Measurements from ENCODE around the gene SYT1.

SYT1 gene

DNA sequence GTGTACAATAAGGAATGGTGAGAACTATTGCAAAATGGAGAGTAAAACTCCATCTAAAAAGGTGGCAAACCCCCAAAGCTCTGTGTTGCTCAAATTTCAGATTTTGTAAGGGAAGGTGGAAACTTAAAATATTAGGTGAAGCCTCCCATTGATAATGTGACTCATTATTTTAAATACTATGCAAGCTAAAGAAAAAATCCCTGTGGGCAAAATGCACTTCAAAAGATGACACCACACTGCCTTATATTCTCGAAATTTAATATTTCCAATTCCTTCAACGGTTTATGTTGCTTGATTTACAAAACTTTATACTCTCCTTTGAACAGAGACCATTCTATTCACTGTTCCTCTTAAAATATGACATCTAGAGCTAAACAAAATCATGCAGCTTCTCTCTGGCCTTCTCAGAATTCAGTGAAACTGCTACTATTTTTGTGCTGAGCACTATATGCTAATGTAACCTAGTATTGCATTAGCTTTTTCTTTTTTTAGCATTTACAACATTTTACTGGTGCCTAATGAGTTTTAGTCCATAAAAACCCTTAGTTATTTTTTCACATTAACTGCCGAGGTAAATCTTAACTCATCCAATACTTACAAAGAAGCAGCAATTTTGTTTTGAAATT, 297.7 kb downstream of the SYT1 start (continued):
- TF ChIP-seq, protein P1, sequence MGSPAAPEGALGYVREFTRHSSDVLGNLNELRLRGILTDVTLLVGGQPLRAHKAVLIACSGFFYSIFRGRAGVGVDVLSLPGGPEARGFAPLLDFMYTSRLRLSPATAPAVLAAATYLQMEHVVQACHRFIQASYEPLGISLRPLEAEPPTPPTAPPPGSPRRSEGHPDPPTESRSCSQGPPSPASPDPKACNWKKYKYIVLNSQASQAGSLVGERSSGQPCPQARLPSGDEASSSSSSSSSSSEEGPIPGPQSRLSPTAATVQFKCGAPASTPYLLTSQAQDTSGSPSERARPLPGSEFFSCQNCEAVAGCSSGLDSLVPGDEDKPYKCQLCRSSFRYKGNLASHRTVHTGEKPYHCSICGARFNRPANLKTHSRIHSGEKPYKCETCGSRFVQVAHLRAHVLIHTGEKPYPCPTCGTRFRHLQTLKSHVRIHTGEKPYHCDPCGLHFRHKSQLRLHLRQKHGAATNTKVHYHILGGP (tag by site-specific recombination; IDR thresholded peaks at IDR 0.05), result no peak

DNA sequence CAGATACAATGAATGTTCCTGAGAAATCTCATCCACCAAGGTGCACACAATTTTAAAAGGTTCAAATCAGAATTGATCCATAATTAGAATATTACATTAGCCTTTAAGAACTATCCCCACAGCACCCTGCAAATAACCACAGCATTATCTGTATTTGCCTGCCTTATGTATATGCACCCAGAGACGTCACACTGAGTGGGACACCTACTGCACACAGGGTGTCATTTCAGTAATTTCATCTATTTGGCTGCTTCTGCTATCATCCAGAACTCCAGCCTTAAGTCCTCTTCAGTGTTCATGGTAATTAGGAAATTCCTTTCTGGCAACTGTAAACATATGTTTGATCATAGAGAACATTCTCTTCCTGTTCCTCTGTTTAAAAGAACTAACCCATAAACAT, 298.4 kb downstream of the SYT1 start:
- TF ChIP-seq ZNF324 (tag by site-specific recombination; IDR thresholded peaks at IDR 0.05), result no peak
- Histone ChIP-seq H3K4me3 (ENCODE audit: low read depth, low read length) (no peak overlapping the region), H3K27ac (ENCODE audit: extremely low read depth, low read depth, low read length) (no peak overlapping the region), H3K4me1 (ENCODE audit: control insufficient read depth, insufficient read depth, low read length) (no peaks in the 10 kb centered on the region), H3K9me3 (ENCODE audit: control insufficient read depth, insufficient read depth, low read depth, low read length) (no peaks in the 10 kb centered on the region), H3K36me3 (ENCODE audit: control insufficient read depth in 2 of 2, insufficient read depth in 1 of 2, low read length in 2 of 2) (no peaks in the 10 kb centered on the region)
- ChIA-PET CTCF (no interaction called here), POLR2A (no interaction called here)

DNA sequence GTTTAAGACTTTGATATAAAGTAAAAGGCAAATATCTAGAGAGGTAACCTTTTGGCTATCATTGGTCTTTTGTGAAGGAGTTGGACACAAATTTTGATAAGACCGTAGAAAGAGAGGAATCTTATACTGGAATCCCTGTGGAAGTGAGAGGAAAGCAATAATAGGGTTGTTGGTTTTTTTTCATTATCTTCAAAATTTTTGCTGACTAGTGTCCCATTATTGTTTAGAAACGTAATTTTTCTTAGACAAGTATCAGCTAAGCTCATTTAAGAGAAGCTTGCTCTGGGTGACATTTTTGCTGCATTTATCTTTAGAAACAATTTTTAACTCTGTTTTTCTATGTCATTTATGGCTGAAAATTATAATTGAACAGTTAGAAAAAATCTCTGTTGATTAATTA, 300.3 kb downstream of the SYT1 start:
- ChIA-PET CTCF (no interaction called here), POLR2A (no interaction called here)
- H3K9me3 ChIP-seq (ENCODE audit: control insufficient read depth, insufficient read depth, low read depth, low read length), result no peaks in the 10 kb centered on the region
- no peak overlapping the region for H3K27ac ChIP-seq (ENCODE audit: extremely low read depth, low read depth, low read length)
- H3K4me1 ChIP-seq (ENCODE audit: control insufficient read depth, insufficient read depth, low read length), result no peaks in the 10 kb centered on the region
- no peaks in the 10 kb centered on the region for H3K36me3 ChIP-seq (ENCODE audit: control insufficient read depth in 2 of 2, insufficient read depth in 1 of 2, low read length in 2 of 2)
- TF ChIP-seq, protein P2, sequence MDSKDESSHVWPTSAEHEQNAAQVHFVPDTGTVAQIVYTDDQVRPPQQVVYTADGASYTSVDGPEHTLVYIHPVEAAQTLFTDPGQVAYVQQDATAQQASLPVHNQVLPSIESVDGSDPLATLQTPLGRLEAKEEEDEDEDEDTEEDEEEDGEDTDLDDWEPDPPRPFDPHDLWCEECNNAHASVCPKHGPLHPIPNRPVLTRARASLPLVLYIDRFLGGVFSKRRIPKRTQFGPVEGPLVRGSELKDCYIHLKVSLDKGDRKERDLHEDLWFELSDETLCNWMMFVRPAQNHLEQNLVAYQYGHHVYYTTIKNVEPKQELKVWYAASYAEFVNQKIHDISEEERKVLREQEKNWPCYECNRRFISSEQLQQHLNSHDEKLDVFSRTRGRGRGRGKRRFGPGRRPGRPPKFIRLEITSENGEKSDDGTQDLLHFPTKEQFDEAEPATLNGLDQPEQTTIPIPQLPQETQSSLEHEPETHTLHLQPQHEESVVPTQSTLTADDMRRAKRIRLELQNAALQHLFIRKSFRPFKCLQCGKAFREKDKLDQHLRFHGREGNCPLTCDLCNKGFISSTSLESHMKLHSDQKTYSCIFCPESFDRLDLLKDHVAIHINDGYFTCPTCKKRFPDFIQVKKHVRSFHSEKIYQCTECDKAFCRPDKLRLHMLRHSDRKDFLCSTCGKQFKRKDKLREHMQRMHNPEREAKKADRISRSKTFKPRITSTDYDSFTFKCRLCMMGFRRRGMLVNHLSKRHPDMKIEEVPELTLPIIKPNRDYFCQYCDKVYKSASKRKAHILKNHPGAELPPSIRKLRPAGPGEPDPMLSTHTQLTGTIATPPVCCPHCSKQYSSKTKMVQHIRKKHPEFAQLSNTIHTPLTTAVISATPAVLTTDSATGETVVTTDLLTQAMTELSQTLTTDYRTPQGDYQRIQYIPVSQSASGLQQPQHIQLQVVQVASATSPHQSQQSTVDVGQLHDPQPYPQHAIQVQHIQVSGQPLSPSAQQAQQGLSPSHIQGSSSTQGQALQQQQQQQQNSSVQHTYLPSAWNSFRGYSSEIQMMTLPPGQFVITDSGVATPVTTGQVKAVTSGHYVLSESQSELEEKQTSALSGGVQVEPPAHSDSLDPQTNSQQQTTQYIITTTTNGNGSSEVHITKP (tag by site-specific recombination; IDR thresholded peaks at IDR 0.05), result no peak
- TF ChIP-seq ZNF529 (tag by site-specific recombination; IDR thresholded peaks at IDR 0.05; ENCODE audit: insufficient replicate concordance), result no peak
- no peak for TF ChIP-seq ZFP69B (tag by site-specific recombination; IDR thresholded peaks at IDR 0.05)
- no peak for TF ChIP-seq GLI4 (tag by site-specific recombination; IDR thresholded peaks at IDR 0.05)
- TF ChIP-seq, protein P3, sequence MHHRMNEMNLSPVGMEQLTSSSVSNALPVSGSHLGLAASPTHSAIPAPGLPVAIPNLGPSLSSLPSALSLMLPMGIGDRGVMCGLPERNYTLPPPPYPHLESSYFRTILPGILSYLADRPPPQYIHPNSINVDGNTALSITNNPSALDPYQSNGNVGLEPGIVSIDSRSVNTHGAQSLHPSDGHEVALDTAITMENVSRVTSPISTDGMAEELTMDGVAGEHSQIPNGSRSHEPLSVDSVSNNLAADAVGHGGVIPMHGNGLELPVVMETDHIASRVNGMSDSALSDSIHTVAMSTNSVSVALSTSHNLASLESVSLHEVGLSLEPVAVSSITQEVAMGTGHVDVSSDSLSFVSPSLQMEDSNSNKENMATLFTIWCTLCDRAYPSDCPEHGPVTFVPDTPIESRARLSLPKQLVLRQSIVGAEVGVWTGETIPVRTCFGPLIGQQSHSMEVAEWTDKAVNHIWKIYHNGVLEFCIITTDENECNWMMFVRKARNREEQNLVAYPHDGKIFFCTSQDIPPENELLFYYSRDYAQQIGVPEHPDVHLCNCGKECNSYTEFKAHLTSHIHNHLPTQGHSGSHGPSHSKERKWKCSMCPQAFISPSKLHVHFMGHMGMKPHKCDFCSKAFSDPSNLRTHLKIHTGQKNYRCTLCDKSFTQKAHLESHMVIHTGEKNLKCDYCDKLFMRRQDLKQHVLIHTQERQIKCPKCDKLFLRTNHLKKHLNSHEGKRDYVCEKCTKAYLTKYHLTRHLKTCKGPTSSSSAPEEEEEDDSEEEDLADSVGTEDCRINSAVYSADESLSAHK (tag by site-specific recombination; IDR thresholded peaks at IDR 0.05), result no peak
- no peak for TF ChIP-seq ZNF23 (tag by site-specific recombination; IDR thresholded peaks at IDR 0.05; ENCODE audit: borderline replicate concordance)
- TF ChIP-seq ZNF311 (tag by site-specific recombination; IDR thresholded peaks at IDR 0.05; ENCODE audit: borderline replicate concordance), result no peak
- TF ChIP-seq ZEB2 (tag by site-specific recombination; IDR thresholded peaks at IDR 0.05), result no peak
- no peak for TF ChIP-seq WT1 (tag by site-specific recombination; IDR thresholded peaks at IDR 0.05)
- TF ChIP-seq, protein P4, sequence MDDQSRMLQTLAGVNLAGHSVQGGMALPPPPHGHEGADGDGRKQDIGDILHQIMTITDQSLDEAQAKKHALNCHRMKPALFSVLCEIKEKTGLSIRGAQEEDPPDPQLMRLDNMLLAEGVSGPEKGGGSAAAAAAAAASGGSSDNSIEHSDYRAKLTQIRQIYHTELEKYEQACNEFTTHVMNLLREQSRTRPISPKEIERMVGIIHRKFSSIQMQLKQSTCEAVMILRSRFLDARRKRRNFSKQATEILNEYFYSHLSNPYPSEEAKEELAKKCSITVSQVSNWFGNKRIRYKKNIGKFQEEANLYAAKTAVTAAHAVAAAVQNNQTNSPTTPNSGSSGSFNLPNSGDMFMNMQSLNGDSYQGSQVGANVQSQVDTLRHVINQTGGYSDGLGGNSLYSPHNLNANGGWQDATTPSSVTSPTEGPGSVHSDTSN (CRISPR knock-in tag; IDR thresholded peaks at IDR 0.05), result no peak
- TF ChIP-seq, protein P5, sequence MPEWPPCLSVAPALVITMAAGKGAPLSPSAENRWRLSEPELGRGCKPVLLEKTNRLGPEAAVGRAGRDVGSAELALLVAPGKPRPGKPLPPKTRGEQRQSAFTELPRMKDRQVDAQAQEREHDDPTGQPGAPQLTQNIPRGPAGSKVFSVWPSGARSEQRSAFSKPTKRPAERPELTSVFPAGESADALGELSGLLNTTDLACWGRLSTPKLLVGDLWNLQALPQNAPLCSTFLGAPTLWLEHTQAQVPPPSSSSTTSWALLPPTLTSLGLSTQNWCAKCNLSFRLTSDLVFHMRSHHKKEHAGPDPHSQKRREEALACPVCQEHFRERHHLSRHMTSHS (tag by site-specific recombination; IDR thresholded peaks at IDR 0.05), result no peak
- TF ChIP-seq, protein P6, sequence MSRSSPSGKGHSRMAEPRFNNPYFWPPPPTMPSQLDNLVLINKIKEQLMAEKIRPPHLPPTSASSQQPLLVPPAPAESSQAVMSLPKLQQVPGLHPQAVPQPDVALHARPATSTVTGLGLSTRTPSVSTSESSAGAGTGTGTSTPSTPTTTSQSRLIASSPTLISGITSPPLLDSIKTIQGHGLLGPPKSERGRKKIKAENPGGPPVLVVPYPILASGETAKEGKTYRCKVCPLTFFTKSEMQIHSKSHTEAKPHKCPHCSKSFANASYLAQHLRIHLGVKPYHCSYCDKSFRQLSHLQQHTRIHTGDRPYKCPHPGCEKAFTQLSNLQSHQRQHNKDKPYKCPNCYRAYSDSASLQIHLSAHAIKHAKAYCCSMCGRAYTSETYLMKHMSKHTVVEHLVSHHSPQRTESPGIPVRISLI (tag by site-specific recombination; IDR thresholded peaks at IDR 0.05), result no peak
- TF ChIP-seq SCRT2 (tag by site-specific recombination; IDR thresholded peaks at IDR 0.05), result no peak
- TF ChIP-seq ZNF521 (tag by site-specific recombination; IDR thresholded peaks at IDR 0.05), result no peak
- no peak for TF ChIP-seq GLI2 (tag by site-specific recombination; IDR thresholded peaks at IDR 0.05; ENCODE audit: borderline replicate concordance, low read depth)
- no peak for TF ChIP-seq ZBTB17 (tag by site-specific recombination; IDR thresholded peaks at IDR 0.05)
- no peak for TF ChIP-seq KLF16 (tag by site-specific recombination; IDR thresholded peaks at IDR 0.05)
- TF ChIP-seq YY1 (tag by site-specific recombination; IDR thresholded peaks at IDR 0.05), result no peak
- TF ChIP-seq GLIS1 (tag by site-specific recombination; IDR thresholded peaks at IDR 0.05), result no peak
- TF ChIP-seq ZNF404 (tag by site-specific recombination; IDR thresholded peaks at IDR 0.05), result no peak
- H3K4me3 ChIP-seq (ENCODE audit: low read depth, low read length), result no peak overlapping the region

Measured in HEK293 (cell line).